Upper lobe of left lung (tissue), 4 donors: ENCODE measurements around the gene MUS81.

ENCODE experiments used
- EP300 ChIP-seq, 4 donors: sonication (generic); formaldehyde crosslinking; IDR thresholded peaks; one replicate each; pipeline ENCODE4 v1.5.1; 2017; ENCODE audit warnings: antibody characterized with exemption in 4 of 4, control low read depth in 2 of 4
- POLR2A ChIP-seq, 4 donors: fragments of 450-650 bp; IDR thresholded peaks; one replicate each; pipeline ENCODE4 v1.5.1; 2016 to 2017; ENCODE audit warnings: antibody characterized with exemption in 4 of 4, mild to moderate bottlenecking in 2 of 4
- POLR2AphosphoS5 ChIP-seq, 2 donors: sonication (generic); formaldehyde crosslinking; IDR thresholded peaks; one replicate each; pipeline ENCODE4 v1.5.1; 2017; ENCODE audit warnings: antibody characterized with exemption in 2 of 2
- TF ChIP-seq, protein P1 (sequence below), 6 experiments: fragments of 450-650 bp in 4 of 6; fragments of 200-600 bp in 2 of 6; sonication (generic) in 2 of 6; IDR thresholded peaks; one replicate each; pipeline ENCODE4 v1.5.1; 2016 to 2019; ENCODE audit warnings: antibody characterized with exemption in 6 of 6

DNA sequence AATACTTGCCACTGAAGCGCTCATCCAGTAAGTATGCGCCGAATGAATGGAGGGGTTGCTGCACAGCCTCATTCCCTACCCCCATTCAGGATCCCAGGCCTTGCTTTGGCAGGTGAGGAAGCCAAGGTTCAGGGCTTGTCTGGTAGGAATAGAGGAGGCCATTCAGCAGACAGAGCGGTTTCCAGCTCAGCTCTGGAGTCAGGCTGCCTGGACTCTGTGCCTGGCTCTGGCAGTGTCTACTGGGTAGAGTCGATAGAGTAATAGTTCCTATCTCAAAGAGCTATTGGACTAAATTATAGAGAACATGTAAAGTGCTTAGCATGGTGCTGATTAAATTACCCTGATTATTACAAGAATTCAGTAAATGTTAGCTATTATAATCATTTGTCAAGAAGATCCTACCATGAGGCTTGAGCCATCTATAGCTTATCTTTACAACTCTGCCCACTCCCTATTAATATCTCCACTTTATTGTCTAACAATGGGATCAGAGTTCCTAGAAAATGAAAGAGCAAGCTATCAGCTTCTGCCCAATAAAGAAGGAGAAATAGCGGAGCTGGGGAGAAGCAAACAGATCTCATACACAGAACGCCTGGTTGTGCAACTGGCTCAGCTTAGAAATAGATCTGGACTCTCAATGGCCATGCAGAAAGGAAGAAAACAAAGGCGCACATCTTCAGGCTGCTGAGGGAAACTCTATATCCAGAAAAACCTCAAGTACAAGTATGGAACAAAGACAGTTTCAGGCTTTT lies 33.1 kb upstream of the MUS81 start:
- TF ChIP-seq, protein P1, sequence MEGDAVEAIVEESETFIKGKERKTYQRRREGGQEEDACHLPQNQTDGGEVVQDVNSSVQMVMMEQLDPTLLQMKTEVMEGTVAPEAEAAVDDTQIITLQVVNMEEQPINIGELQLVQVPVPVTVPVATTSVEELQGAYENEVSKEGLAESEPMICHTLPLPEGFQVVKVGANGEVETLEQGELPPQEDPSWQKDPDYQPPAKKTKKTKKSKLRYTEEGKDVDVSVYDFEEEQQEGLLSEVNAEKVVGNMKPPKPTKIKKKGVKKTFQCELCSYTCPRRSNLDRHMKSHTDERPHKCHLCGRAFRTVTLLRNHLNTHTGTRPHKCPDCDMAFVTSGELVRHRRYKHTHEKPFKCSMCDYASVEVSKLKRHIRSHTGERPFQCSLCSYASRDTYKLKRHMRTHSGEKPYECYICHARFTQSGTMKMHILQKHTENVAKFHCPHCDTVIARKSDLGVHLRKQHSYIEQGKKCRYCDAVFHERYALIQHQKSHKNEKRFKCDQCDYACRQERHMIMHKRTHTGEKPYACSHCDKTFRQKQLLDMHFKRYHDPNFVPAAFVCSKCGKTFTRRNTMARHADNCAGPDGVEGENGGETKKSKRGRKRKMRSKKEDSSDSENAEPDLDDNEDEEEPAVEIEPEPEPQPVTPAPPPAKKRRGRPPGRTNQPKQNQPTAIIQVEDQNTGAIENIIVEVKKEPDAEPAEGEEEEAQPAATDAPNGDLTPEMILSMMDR (IDR thresholded peaks at IDR 0.05): no peak
- TF ChIP-seq POLR2A (IDR thresholded peaks at IDR 0.05) (no peak), EP300 (IDR thresholded peaks at IDR 0.05) (no peak), POLR2AphosphoS5 (IDR thresholded peaks at IDR 0.05) (no peak)
